Keratinocyte (primary cell): ENCODE results near the gene CREB5.

Source experiments
- EZH2 ChIP-seq: IDR thresholded peaks from one replicate; pipeline ENCODE4 v1.6.1; 2012; ENCODE audit warnings: inconsistent platforms, mild to moderate bottlenecking, low read length, moderate library complexity
- TF ChIP-seq, protein P1 (sequence below), 3 experiments: IDR thresholded peaks in 1 of 3; conservative IDR thresholded peaks in 1 of 3; optimal IDR thresholded peaks in 1 of 3; 2 replicates in 2 of 3; 3 replicates in 1 of 3; pipeline versions ENCODE3 to v1.5.1; 2011; ENCODE audit warnings: low read length in 3 of 3, mild to moderate bottlenecking in 3 of 3, moderate library complexity in 2 of 3, control low read depth in 1 of 3, inconsistent platforms in 1 of 3; ENCODE audit not compliant: insufficient read depth in 2 of 3; ENCODE audit errors: extremely low read depth in 1 of 3

DNA sequence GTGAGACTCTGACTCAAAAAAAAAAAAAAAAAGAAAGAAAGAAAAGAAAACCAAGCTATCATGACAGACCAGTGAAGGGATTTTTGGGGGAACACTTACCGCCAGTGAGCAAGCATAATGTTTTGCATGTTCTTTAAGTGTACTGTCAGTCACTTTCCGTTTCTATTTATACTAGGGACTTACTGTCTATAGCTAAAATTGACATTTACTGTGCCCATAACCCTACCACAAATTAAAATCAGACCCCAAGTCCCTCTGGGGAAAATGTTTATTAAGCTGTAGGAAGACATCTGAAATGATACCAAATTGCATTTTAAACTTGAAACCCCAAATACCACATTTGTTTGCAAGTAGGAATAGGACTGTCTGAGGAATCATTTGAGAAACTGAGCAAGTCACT is 293.0 kb downstream of the CREB5 start:
- TF ChIP-seq, protein P1, sequence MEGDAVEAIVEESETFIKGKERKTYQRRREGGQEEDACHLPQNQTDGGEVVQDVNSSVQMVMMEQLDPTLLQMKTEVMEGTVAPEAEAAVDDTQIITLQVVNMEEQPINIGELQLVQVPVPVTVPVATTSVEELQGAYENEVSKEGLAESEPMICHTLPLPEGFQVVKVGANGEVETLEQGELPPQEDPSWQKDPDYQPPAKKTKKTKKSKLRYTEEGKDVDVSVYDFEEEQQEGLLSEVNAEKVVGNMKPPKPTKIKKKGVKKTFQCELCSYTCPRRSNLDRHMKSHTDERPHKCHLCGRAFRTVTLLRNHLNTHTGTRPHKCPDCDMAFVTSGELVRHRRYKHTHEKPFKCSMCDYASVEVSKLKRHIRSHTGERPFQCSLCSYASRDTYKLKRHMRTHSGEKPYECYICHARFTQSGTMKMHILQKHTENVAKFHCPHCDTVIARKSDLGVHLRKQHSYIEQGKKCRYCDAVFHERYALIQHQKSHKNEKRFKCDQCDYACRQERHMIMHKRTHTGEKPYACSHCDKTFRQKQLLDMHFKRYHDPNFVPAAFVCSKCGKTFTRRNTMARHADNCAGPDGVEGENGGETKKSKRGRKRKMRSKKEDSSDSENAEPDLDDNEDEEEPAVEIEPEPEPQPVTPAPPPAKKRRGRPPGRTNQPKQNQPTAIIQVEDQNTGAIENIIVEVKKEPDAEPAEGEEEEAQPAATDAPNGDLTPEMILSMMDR (optimal IDR thresholded peaks at IDR 0.05 in 1 of 3, IDR thresholded peaks at IDR 0.05 in 1 of 3, conservative IDR thresholded peaks at IDR 0.05 in 1 of 3; ENCODE audit: extremely low read depth in 1 of 3, insufficient read depth in 2 of 3, low read length in 3 of 3): no peak
- TF ChIP-seq EZH2: no peak
